NCI-H1930 (cell line): ENCODE data around the gene LRG1.

Experiments used
- DNase-seq, 2 experiments: peaks; one replicate each; lab custom pipeline; 2025; lab: John Stamatoyannopoulos, UW

LRG1 gene, protein sequence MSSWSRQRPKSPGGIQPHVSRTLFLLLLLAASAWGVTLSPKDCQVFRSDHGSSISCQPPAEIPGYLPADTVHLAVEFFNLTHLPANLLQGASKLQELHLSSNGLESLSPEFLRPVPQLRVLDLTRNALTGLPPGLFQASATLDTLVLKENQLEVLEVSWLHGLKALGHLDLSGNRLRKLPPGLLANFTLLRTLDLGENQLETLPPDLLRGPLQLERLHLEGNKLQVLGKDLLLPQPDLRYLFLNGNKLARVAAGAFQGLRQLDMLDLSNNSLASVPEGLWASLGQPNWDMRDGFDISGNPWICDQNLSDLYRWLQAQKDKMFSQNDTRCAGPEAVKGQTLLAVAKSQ

DNA sequence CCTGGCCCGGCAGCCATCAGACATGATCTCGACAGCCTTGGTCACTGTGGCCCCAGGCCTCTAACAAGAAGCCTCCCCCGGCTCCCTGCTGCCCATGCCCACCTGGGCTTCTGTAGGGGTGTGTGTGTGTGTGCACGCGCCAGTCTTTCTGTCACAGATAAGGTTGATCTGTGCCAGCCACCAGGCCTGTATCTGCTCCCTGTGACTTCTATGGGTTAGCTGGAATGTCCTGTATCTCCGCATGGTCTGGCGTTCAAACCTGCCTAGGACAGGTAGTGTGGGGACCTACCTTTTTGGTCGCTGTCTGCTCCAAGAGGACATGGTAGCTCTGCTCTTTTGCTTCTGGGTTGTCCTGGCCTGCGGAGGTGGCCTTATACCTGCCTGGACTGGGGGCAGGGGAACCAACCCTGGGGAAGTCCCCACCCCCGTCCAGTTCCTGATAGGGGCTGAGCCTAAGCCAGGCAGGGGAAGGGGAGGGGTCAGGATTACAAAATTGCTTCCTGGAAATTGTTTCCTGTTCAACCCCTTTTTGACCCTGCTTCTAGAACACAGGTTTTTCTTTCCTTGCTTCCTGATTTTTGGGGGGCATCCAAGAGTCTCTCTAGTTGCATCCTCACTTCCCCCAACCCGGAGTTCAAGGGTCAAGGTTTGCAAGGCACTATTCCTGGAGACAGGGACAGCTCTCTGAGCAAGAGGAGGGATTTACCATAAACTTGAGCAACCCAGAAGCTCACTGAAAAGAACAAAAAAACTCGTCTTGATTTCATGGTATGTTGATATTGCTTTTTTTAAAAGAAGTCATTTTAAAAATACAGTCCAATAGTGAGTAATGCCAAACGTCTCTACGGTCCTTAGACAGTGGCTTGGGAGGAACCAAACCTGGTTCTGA, at the start of gene LRG1:
TSS of gene LRG1 (minus strand) at position 344 of the 889 bp plus-strand sequence. CDS start at position 321, 23 bp downstream.
- no peak for DNase-seq

DNA sequence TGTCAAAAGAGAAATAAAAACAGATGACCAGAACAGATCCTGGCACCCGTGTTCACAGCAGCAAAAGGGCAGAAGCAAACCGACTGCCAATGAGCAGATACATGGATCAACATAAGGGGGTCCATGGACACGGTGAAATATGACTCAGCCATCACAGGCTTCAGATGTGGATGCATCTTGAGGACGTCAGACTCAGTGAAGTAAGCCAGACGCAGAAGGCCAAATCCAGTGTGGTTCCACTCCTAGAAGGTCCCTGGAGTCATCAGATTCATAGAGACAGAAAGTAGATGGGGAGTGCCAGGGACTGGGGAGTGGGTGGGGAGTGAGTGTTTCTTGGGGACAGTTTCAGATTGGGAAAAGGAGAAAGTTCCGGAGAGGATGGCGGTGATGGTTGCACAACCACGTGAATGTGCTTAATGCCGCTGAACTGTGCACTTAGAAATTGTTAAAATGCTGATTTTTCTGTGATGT, 48.5 kb upstream of the LRG1 start:
- no peak for DNase-seq

GRCh38 chr19:4587527-4587926, 47.7 kb upstream of the LRG1 start:
- no peak for DNase-seq

DNA sequence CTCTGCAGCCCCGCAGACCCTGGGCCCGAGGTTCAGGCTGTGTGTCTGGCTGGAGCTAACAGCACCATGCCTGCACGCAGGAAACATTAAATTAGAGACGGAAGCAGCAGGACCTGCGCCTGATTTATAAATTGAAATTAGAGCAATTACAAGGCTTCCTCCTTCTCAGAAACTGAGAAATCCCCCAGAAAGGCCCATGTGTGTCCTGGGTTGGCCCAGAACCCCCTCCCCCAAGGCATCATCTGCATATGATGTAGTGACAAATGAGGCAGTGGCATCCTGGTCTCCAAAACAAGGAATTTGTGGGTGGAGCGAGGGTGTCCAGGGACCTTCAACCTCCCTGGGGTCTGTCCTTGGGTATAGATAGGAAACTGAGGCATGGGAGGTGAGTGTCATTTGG, 46.9 kb upstream of the LRG1 start:
- no peak for DNase-seq

DNA sequence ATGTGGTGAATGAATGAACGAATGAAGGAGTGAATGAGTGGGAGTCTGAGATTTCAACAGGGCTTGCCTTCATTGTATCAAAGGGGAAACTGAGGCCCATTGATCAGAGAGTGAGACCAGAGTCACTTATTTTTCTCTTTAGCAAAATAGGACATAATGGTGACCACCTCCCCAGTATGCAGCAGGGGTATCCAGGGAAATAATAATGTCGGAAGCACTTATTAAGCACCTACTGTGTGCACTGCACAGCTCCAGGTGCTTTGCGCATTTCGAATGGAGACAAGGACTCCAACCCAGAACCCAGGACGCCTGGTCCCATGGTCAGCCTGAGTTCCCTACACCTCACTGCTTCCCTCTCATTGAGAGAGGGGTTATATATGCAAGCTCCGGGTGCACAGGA, 46.4 kb upstream of the LRG1 start:
- DNase-seq = no peak

- DNase-seq = no peak
These were observed 45.7 kb upstream of the LRG1 start for GRCh38 chr19:4585556-4585955.

DNA sequence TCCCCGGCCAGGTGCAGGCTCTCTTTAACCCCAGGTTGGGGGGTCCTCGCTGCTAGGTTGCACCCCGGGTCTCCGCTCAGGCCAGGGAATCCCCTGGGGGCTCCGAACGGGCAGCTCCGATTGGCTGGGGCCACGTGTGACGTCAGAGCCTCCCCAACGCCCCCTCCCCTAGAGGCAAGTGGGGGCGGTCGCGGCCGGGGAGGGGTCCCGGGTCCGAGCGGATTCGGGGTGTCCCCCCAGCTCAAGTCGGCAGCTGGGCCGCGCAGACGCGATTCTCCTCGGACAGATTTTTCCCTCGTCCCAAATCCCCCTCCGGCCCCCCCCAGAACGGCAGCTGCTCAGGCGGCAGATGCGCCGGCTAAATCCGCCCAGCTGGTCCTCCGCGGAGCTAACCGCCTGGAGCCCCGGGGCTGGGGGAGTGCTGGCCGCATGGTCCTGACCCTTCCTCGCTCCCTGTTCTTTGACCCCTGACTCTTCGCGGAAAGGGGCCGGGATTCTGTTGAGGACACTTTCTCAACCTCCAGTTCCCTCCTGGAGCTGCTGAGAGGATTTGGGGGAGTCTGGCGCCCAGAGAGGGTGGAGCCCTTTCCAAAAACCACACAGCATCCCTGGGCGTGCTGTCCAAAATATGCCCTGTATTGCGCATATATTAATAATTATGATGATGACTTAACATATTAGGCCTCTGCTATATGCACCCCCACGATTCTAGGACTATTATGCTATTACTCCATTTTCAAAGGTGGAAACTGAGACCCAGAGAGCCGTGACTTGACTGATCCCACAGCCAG, 45.0 kb upstream of the LRG1 start:
- DNase-seq = no peak

- DNase-seq = peak in 1 of 2 experiments; percentile 34
These were observed 44.3 kb upstream of the LRG1 start for GRCh38 chr19:4583961-4584669.

GRCh38 chr19:4582980-4583842, 43.4 kb upstream of the LRG1 start:
- DNase-seq = no peak

GRCh38 chr19:4581666-4582553, 42.1 kb upstream of the LRG1 start:
- DNase-seq = peak; percentile 25 to 61

DNA sequence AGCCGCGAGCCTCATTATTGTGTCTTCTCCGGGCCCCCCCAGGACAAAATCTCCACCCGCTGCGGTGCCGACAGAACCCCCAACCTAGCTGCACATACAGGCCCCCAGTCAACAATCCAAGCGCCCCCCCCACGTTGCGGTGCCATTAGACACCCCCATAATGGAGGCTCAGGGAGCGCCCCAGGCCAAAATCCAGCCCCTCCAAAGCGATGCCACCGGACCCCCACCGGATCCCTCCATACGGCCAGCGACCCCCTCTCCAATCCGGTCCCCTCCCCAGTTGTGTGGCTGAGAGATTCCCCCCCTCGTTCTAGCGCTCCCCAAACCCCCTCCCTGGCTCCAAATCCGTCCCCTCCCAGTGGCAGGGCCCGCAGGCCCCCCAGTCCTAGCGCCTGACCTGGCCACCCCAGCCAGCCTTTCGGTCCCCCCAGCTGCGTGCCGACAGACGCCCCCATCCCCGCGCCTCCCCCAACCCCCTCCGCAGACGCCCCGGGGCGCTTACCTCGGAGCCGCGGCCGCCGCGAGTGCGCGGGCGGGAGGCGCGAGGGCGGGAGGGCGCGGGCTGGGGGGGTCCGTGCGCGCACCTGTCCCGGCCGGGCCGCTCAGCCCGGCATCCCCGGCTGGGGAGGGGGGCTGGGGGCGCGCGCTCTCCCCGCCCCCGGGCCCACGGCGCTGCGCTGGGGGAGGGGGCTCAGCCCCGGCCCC, 41.3 kb upstream of the LRG1 start:
- DNase-seq = peak in 1 of 2 experiments; percentile 57

GRCh38 chr19:4580021-4580901, 40.4 kb upstream of the LRG1 start:
- DNase-seq = no peak

DNA sequence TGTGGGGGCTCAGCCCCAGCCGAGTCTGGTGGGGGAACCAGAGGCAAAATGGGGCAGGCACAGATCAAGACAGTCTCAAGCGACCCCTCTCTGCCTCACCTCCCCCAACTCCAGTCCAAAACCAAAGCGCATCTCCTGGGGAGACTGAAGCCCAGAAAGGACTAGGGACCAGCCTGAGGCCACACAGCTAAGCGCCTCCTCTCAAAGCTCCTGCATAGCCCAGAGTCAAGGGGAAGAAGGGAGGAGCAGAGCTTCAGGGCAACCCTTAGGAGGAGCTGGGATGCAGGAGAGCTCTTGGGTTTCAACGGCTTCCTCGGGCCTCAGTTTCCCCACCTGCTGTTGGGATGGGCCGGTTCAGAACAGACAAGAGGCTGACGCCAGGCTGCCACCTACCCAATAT, 39.6 kb upstream of the LRG1 start:
- no peak for DNase-seq

DNA sequence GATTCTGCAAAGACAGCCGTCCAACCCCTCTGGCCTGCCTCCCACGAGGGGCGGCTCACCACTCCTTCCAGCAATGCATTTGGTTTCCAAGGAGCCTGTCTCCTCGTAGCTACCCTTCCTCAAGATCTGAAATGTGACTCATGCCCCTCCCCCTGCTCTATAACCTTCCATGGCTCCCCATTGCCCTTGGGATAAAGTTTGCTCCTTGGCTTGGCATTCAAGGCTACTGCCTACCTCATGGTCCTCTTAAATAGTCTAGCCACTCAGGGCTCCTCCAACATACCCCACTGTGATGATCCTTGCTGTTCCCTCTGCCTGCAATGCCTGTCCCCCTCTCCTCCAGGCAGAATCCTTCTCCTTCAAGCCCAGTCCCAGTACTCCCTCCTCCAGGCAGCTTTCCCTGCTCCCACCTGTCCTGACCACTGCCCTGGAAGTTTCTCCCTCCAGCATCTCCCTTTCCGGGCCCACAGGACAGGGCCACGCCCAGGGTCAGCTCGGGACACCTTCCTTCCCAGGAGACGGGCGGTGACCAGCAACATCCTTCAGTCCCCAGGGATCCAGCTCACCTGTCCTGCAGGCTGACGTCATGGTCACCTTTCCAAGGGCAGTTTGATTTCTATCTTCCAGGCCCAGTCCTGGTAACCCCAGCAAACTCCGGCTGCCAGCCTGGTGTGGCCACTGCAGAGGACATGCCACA, 38.9 kb upstream of the LRG1 start:
- DNase-seq = no peak

- DNase-seq = no peak
These were observed 37.4 kb upstream of the LRG1 start for GRCh38 chr19:4577020-4577782.
